Stomach (tissue), 9 donors: Measurements from ENCODE around the gene SWI5. TPM values are rescaled to one million over a fixed set of nuclear protein-coding genes. Genes with fewer than 3 reads are reported as not detected.

Source experiments
- DNase-seq, 2 donors: peaks; one replicate each; pipeline versions ENCODE4 v3.0.0 to v3.0.0-alpha.2; 2013 to 2019
- H3K27ac ChIP-seq, 5 donors: fragments of 200-600 bp in 4 of 5; sonication (generic) in 4 of 5; one replicate each; pipeline ENCODE4 v1.5.1; 2013 to 2019; ENCODE audit warnings: mild to moderate bottlenecking in 1 of 5, moderate library complexity in 1 of 5
- H3K27me3 ChIP-seq, 3 donors: fragments of 200-600 bp; sonication (generic); one replicate each; pipeline ENCODE4 v1.5.1; 2017 to 2019; ENCODE audit warnings: mixed run types in 1 of 3
- H3K36me3 ChIP-seq, 4 donors: fragments of 200-600 bp; sonication (generic); 1 replicate in 3 of 4; 2 replicates in 1 of 4; pipeline ENCODE4 v1.5.1; 2016 to 2019
- H3K4me1 ChIP-seq, 4 donors: fragments of 200-600 bp; sonication (generic); one replicate each; pipeline ENCODE4 v1.5.1; 2016 to 2019
- H3K4me3 ChIP-seq, 4 donors: fragments of 200-600 bp; sonication (generic) in 3 of 4; one replicate each; pipeline ENCODE4 v1.5.1; 2016 to 2019; ENCODE audit warnings: mild to moderate bottlenecking in 1 of 4
- H3K9me3 ChIP-seq, 4 donors: fragments of 200-600 bp; sonication (generic); one replicate each; pipeline ENCODE4 v1.5.1; 2016 to 2019
- EP300 ChIP-seq: sonication (generic); formaldehyde crosslinking; IDR thresholded peaks from one replicate; pipeline ENCODE4 v1.6.1; 2017; ENCODE audit warnings: antibody characterized with exemption
- POLR2A ChIP-seq, 4 donors: fragments of 450-650 bp; IDR thresholded peaks; one replicate each; pipeline ENCODE4 v1.6.1; 2016; ENCODE audit warnings: antibody characterized with exemption in 4 of 4, control low read depth in 2 of 4, mild to moderate bottlenecking in 1 of 4, moderate library complexity in 1 of 4
- POLR2AphosphoS5 ChIP-seq, 3 donors: sonication (generic); formaldehyde crosslinking; IDR thresholded peaks; one replicate each; pipeline ENCODE4 v1.6.1; 2016; ENCODE audit warnings: antibody characterized with exemption in 3 of 3
- WGBS, 5 donors: extraction: QIAGEN DNeasy Blood & Tissue Kit in 3 of 5; methylation state at CpG; one replicate each; pipeline versions ENCODE4 v1.1.5 to v1.1.7; 2013 to 2018; 5-methylcytosine and 5-hydroxymethylcytosine counted together
- intact Hi-C: fragments of 100-400 bp; cut with DNase I; formaldehyde crosslinking; loops from one replicate; pipeline ENCODE4 v1.15.1; 2023; ENCODE audit warnings: low total_unique reads
- polyA plus RNA-seq, 3 donors: library from polyadenylated mRNA; stranded (reverse); fragments of 200-250 nt; gene quantifications; one replicate each; pipeline ENCODE4 v1.2.3, GENCODE V29; 2013
- total RNA-seq, 5 donors: library from RNA; depleted of rRNA; stranded (reverse); fragments of >200 nt; gene quantifications; one replicate each; pipeline versions ENCODE4 v1.1.0 to v1.2.3, GENCODE V29; 2014 to 2016
- TF ChIP-seq, protein P1 (sequence below), 7 experiments: fragments of 450-650 bp in 4 of 7; fragments of 200-600 bp in 3 of 7; sonication (generic) in 3 of 7; IDR thresholded peaks; one replicate each; pipeline ENCODE4 v1.5.1; 2016 to 2019; ENCODE audit warnings: antibody characterized with exemption in 7 of 7, control low read depth in 2 of 7, mild to moderate bottlenecking in 1 of 7
- donor health status: healthy with polysubstance abuse.
- donor health status: Bipolar disorder and iron deficiency.
- donor health status: healthy.

The SWI5 gene
- total and polyA plus RNA-seq, 8 donors = 8.1 to 61.3 (median 32.9) TPM; not detected in 2

DNA sequence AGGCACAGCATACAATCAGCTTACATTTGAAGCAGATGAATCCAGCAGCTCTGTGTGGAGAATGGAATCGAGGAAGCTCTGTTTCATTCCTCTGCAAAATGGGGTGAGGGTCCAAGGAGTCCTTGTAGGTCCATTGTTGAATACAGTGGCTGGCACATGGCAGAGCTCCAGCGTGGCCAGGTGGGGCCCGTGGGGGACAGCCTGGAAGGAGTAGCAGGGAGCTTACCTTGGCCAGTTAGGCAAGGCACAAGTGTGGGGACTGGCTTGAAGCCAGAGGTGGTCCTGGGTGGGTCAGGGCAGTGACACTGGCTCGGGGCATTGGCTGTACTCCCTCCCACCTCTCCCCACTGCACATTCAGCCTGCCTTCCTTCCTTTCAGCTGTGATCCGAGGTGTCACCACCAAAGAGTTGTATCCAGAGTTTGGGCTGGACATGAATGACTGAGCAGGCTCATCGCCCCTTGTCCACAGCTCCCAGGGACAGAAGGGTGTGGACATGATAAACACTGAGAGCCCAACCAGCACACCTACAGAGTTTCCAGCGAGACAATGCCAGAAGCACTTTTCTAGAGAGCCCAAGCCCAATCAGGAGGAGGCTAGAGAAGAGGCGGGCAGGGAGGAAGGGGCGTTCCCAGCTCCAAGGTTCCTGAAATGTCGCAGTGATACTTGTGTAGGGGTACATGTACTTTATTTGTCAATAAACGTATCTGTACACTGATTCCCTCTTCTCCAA is 12.4 kb downstream of the SWI5 start:
- TF ChIP-seq EP300 (no peak), POLR2AphosphoS5 (IDR thresholded peaks at IDR 0.05) (no peak), POLR2A (IDR thresholded peaks at IDR 0.05) (no peak)
- TF ChIP-seq, protein P1, sequence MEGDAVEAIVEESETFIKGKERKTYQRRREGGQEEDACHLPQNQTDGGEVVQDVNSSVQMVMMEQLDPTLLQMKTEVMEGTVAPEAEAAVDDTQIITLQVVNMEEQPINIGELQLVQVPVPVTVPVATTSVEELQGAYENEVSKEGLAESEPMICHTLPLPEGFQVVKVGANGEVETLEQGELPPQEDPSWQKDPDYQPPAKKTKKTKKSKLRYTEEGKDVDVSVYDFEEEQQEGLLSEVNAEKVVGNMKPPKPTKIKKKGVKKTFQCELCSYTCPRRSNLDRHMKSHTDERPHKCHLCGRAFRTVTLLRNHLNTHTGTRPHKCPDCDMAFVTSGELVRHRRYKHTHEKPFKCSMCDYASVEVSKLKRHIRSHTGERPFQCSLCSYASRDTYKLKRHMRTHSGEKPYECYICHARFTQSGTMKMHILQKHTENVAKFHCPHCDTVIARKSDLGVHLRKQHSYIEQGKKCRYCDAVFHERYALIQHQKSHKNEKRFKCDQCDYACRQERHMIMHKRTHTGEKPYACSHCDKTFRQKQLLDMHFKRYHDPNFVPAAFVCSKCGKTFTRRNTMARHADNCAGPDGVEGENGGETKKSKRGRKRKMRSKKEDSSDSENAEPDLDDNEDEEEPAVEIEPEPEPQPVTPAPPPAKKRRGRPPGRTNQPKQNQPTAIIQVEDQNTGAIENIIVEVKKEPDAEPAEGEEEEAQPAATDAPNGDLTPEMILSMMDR (IDR thresholded peaks at IDR 0.05) = no peak
- Histone ChIP-seq H3K4me3 (no peak overlapping the region), H3K9me3 (no peaks in the 10 kb centered on the region), H3K36me3 (peaks cover 4 to 51% (median 42%) of the 10 kb centered on the region in 4 donors), H3K27ac (no peak overlapping the region), H3K4me1 (no peaks in the 10 kb centered on the region), H3K27me3 (no peaks in the 10 kb centered on the region)
- 77 to 85% (median 81%) methylated on average over 11 of the region's 11 CpGs for WGBS, 5 donors
- intact Hi-C loops = no loop called here
- no peak for DNase-seq

DNA sequence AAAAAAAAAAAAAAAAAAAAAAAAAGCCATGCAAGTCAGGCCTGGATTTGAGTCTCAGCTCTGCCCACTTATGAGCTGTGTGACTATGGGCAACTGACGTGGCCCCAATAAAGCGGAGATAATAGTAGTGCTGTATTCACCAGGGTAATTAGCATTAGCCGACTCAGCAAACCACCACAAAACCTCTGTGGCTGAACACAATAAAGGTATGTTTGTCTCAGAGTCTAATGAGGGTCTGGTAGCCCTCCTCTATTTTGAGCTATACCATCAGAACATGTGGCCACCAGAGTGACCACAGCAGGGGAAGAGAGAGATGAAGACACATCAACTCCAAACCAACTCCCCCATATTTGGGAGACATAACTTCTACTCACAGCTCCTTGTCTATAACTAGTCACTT is 15.9 kb downstream of the SWI5 start:
- no peaks in the 10 kb centered on the region for H3K27me3 ChIP-seq
- H3K4me3 ChIP-seq = no peak overlapping the region
- no peaks in the 10 kb centered on the region for H3K9me3 ChIP-seq
- peaks cover 0 to 31% (median 21%) of the 10 kb centered on the region in 4 donors for H3K36me3 ChIP-seq
- TF ChIP-seq, protein P1 (IDR thresholded peaks at IDR 0.05) = no peak
- TF ChIP-seq EP300 = no peak
- no peak for TF ChIP-seq POLR2A (IDR thresholded peaks at IDR 0.05)
- no peak for TF ChIP-seq POLR2AphosphoS5 (IDR thresholded peaks at IDR 0.05)
- no peak for DNase-seq
- peaks cover 6 to 20% (median 19%) of the 10 kb centered on the region in 4 donors for H3K4me1 ChIP-seq
- intact Hi-C loops = no loop called here
- no peak overlapping the region for H3K27ac ChIP-seq
- WGBS, 5 donors = 82 to 94% (median 89%) methylated on average over 3 of the region's 3 CpGs

DNA sequence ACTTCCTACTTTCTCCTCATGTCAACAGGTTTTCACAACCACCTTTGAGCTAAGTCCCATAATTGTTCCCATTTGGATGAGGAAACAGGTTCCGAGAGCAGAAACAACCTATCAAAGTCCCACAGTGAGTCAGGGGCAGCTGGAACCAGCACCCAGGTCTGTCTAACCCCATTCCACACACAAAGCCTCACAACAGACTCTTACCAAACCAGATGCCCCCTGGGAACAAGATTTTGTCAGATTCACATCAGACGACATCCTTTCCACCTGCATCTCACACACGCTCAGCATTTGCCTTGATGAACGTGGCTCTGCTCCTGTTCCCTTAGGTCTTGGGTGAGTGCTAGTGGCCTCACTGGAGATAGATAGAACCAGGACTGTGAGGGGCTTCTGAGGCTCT is 17.0 kb downstream of the SWI5 start:
- no peak overlapping the region for H3K4me3 ChIP-seq
- 82 to 96% (median 93%) methylated on average over 4 of the region's 4 CpGs for WGBS, 5 donors
- no peaks in the 10 kb centered on the region for H3K9me3 ChIP-seq
- H3K27me3 ChIP-seq = no peaks in the 10 kb centered on the region
- intact Hi-C loops = no loop called here
- peaks cover 6 to 22% (median 20%) of the 10 kb centered on the region in 4 donors for H3K4me1 ChIP-seq
- no peak for TF ChIP-seq POLR2AphosphoS5 (IDR thresholded peaks at IDR 0.05)
- TF ChIP-seq, protein P1 (IDR thresholded peaks at IDR 0.05) = no peak
- no peak for TF ChIP-seq EP300
- no peak for TF ChIP-seq POLR2A (IDR thresholded peaks at IDR 0.05)
- H3K27ac ChIP-seq = no peak overlapping the region
- H3K36me3 ChIP-seq = peaks cover 0 to 23% (median 13%) of the 10 kb centered on the region in 4 donors
- no peak for DNase-seq

DNA sequence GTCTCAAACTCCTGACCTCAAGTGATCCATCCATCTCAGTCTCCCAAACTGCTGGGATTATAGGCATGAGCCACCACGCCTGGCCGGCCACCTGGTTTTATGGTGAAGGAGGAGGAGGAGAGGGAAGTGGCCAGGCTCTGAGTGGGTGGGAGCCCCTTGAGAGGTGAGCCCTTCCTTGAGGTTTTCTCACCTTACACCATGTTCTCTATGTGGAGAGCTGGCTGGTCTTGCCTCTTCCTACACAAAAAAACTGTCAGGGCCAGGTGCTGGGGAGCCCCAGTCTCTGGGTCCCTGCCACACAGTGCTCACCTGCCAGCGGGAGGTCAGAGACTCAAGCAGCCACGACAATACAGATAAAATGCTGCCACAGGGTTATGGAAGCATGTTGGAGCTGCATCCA is 18.1 kb downstream of the SWI5 start:
- H3K36me3 ChIP-seq = peaks cover 0 to 12% (median 2%) of the 10 kb centered on the region in 4 donors
- no peak for DNase-seq
- H3K9me3 ChIP-seq = no peaks in the 10 kb centered on the region
- TF ChIP-seq POLR2A (IDR thresholded peaks at IDR 0.05) (no peak), EP300 (no peak)
- TF ChIP-seq, protein P1 (IDR thresholded peaks at IDR 0.05) = no peak
- peaks cover 6 to 22% (median 20%) of the 10 kb centered on the region in 4 donors for H3K4me1 ChIP-seq
- H3K27me3 ChIP-seq = no peaks in the 10 kb centered on the region
- no peak overlapping the region for H3K27ac ChIP-seq
- WGBS, 5 donors = 70 to 81% (median 77%) methylated on average over 4 of the region's 4 CpGs
- intact Hi-C loops = no loop called here
- no peak overlapping the region for H3K4me3 ChIP-seq
